ENCODE results near the gene MAGI3.

Gene MAGI3

DNA sequence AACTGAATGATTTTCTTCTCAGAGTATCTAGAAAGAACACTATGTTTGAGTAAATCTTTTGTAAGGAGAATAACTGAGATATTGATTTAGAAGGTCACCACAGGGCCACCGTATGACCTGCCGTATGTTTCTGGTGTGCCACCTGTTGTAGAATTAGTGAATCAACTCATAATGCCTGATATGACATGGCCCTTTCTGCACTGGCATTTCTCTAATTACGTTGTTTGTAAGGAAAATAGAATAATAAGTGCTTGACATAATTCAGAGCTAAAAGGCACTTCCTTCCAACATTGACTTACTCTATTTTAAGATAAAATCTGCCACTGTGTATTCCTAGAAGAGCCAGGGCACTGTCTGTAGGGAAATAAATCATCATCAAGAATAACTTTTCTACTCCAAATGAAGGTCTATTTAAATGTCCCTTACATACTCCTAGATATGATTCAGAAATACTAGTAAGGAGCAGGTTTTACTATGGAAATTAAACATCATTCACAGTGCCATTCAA lies 267.3 kb downstream of the MAGI3 start:
- DNase-seq (ENCODE audit: low spot score): no peak

DNA sequence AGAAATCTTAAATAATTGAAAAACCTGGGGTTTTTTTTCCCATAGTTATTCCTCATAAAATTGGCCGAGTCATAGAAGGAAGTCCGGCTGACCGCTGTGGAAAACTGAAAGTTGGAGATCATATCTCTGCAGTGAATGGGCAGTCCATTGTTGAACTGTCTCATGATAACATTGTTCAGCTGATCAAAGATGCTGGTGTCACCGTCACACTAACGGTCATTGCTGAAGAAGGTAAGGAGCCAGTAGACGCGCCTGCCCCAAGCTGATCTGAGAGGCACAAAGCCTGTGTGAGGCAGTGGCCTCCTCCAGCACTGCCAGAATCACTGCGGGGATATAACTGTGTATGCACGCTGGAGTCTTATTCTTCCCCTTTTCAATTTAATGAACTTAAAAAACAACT lies 268.7 kb downstream of the MAGI3 start:
- DNase-seq (ENCODE audit: low spot score): no peak

GRCh38 chr1:113659556-113659955 lies 269.2 kb downstream of the MAGI3 start:
- no peak for DNase-seq (ENCODE audit: low spot score)

- no peak for DNase-seq (ENCODE audit: low spot score)
These were observed 269.8 kb downstream of the MAGI3 start for GRCh38 chr1:113660088-113660487.

- no peak for DNase-seq (ENCODE audit: low spot score)
These were observed 271.8 kb downstream of the MAGI3 start for GRCh38 chr1:113662101-113662500.

DNA sequence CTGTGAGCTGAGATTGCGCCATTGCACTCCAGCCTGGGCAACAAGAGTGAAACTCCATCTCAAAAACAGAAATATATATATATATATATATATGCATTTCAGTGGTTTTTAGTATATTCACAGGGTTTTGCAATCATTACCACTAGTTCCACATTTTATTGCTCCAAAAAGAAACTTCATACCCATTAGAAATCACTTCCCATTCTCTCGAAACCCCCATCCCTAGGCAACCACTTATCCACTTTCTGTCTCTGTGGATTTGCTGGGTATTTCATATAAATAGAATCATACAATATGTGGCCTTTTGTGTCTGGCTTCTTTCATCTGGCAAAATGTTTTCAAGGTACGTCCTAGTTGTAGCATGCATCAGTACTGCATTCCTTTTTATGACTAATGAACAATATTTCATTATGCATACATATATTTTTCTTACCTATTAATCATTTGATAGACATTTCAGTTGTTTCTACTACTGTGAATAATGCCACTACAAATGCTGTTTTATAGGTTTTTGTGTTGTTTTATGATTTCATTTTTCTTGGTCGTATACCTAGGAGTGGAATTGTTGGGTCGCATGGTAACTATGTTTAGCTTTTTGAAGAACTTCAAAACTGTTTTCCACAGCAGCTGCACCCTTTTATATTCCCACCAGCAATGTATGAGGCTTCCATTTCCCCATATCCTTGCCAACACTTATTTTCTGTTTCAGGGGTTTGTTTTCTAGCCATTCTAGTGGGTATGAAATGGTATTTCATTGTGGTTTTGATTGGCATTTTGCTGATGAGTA lies 273.0 kb downstream of the MAGI3 start:
- no peak for DNase-seq (ENCODE audit: low spot score)

DNA sequence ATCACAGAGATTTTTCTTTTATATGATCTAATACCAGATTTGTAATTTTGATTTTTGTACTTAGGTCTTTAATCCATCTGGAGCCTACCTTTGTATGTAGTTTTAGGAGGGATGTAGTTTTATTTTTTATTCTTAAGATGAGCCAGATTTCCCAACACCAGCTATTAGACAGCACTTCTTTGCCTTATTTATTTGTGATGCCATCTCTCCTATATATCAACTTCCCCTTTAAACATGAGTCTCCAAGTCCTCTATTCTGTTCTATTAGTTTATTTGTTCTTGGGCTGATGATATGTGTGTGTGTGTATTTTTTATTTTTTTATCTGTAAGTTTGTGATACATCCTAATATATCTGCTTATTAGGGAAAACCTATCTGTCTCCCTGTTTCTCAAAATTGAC lies 274.8 kb downstream of the MAGI3 start:
- DNase-seq (ENCODE audit: low spot score): no peak

DNA sequence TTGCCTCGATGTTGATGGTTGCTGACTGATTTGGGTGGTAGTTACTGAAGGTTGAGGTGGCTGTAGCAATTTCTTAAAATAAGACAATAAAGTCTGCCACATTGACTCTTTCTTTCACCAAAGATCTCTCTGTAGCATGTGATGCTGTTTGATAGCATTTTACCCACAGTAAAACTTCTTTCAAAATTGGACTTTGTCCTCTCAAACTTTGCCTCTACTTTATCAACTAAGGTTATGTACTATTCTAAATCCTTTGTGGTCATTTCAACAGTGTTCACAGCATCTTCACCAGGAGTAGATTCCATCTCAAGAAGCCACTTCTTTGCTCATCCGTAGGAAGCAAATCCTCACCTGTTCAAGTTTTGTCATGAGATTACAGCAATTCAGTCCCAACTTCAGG lies 275.8 kb downstream of the MAGI3 start:
- no peak for DNase-seq (ENCODE audit: low spot score)

DNA sequence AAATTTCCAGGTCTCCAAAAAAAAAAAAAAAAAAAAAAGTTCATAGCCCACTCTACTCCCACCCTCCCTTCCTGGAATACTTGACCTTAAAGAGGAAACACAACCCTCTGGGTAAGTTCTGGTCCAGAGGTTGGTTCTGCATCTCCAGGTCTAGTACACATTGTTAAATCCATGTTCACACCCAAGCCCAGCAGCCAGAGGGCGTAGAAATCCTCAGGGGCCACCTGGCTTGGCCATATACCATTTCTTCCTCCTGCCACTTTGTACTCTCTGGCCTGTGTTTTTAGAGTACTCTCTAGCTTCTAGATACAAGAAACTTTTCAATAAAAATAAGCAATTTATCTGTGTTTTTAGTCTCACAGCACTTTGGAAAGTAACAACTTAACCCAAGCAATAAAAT lies 279.7 kb downstream of the MAGI3 start:
- no peak for DNase-seq (ENCODE audit: low spot score)

GRCh38 chr1:113670650-113671049 lies 280.3 kb downstream of the MAGI3 start:
- DNase-seq (ENCODE audit: low spot score): no peak

GRCh38 chr1:113672491-113672890 lies 282.2 kb downstream of the MAGI3 start:
- no peak for DNase-seq (ENCODE audit: low spot score)

- no peak for DNase-seq (ENCODE audit: low spot score)
These were observed 284.3 kb downstream of the MAGI3 start for GRCh38 chr1:113674591-113674990.

GRCh38 chr1:113675302-113675701 lies 285.0 kb downstream of the MAGI3 start:
- DNase-seq (ENCODE audit: low spot score): no peak

GRCh38 chr1:113676524-113676923 lies 286.2 kb downstream of the MAGI3 start:
- DNase-seq (ENCODE audit: low spot score): peak; percentile 35

- DNase-seq (ENCODE audit: low spot score): peak; percentile 63
These were observed 287.2 kb downstream of the MAGI3 start for GRCh38 chr1:113677250-113678158.

- DNase-seq (ENCODE audit: low spot score): no peak
These were observed 287.8 kb downstream of the MAGI3 start for GRCh38 chr1:113678159-113678469.

DNA sequence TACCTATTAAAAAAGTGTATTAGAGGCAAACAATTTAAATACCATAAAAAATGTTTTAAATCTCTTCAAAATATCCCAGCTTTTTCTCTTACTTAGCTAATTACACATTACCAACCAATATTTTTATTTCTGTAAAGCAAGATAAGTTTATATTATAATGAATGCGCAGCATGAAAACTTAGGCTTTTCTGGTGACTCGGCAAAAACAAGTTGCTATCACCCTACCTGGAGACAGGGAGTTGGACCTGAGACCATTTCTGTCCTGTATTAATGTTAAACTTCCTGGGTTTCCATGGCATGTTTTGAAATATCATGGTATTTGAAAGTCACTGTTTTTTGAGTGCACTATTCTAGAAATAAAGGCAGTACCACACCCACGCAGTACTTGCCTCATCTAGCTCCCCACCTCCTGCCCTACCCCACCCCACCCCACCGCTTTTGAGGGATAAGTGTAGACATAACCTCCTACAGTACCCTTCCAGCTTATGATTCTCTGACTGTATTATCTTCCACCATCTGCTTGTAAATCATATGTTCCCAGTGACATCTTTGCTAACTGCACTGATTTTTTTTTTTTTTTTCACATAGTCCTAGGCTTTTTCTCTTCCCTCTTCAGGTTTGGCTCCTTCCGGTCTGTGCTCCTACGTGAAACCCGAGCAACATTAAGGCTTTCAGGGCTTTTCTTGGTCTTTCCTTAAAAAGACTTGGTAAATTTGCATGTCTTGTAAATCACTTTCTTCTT lies 291.5 kb downstream of the MAGI3 start:
- no peak for DNase-seq (ENCODE audit: low spot score)

GRCh38 chr1:113683384-113684152 lies 293.3 kb downstream of the MAGI3 start:
- no peak for DNase-seq (ENCODE audit: low spot score)

DNA sequence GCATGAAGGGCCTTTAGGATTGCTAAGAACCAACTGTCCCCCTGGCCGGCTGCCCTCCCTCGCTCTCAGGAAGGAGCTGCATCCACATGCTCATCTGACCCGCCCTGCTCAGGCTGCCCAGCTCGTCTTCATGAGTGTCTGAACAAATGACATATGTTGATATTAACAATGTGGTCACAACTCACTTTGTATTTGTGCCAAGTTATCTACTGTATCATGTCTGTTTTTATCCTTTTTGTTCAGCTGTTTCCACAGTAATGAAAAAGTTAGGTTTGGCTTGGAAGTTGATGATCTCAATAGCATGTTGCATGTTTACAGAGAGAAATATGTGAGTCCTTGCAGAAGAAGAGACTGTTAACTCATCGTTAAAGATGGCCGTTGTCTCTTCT lies 293.8 kb downstream of the MAGI3 start:
- no peak for DNase-seq (ENCODE audit: low spot score)

- DNase-seq (ENCODE audit: low spot score): no peak
These were observed 296.7 kb downstream of the MAGI3 start for GRCh38 chr1:113686891-113687618.

DNA sequence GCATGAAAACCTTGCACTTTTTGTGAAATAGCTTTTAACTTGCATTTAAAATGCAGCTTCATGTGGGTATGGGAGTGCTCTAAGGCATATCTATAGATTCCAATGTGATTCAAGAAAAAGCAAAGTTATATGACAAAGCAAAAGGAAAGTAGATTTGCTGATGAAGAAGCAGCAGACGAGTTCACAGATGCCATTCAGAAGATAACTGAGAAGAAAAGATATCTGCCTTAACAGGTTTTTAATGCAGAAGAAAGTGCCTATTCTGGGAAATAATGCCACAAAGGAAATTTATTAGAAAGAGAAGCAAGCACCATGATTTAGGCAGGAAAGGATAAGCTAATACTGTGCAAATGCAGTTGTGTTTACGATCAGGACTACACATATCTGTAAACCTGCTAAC lies 300.9 kb downstream of the MAGI3 start:
- DNase-seq (ENCODE audit: low spot score): no peak

Data from hematopoietic multipotent progenitor cell treated with erythropoietin and hydrocortisone succinate and interleukin-3 and kit ligand, for 17 days (in vitro differentiated cells).